ENCODE data around the gene PLCB4. TPM values are rescaled to one million over a fixed set of nuclear protein-coding genes. Genes with fewer than 3 reads are reported as not detected.

Gene PLCB4
- total and polyA plus RNA-seq, 2 donors = 4.8 to 7.6 TPM

DNA sequence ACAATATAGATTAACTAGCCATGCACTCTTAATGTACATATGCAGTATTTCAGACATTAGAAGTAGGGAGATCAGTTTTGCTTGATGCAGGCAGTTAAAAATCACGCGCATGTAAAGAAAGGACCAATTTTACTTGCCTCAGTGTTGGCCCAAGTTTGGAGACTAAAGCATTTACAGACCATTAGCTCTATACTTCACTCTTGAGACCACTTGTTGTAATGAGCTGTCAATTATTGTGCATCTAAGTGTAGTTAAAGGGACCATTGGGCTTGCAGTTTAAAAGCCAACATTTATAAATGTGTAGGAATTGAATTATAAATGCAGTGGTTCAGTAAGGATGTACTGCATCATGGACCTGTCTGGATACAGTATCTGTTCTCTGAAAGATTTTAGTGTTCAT lies 53.7 kb downstream of the PLCB4 start:
- Histone ChIP-seq H3K9me3 (ENCODE audit: control insufficient read depth in 2 of 2, insufficient read depth in 1 of 2, low read length in 1 of 2) (no peaks in the 10 kb centered on the region), H3K36me3 (ENCODE audit: control insufficient read depth in 2 of 2, insufficient read depth in 2 of 2, low read length in 1 of 2) (no peaks in the 10 kb centered on the region), H3K27me3 (ENCODE audit: control insufficient read depth in 2 of 2, insufficient read depth in 1 of 2, low read length in 1 of 2) (no peaks in the 10 kb centered on the region), H3K4me1 (ENCODE audit: control insufficient read depth in 2 of 2, insufficient read depth in 2 of 2, low read length in 2 of 2) (no peaks in the 10 kb centered on the region), H3K4me3 (ENCODE audit: low read length in 2 of 2) (no peak overlapping the region), H3K27ac (ENCODE audit: low read depth in 1 of 2, low read length in 1 of 2) (no peak overlapping the region)
- over 99% methylated on average over 2 of the region's 2 CpGs for WGBS
- DNase-seq (ENCODE audit: low read depth in 6 of 9, low spot score in 9 of 9) = no peak

DNA sequence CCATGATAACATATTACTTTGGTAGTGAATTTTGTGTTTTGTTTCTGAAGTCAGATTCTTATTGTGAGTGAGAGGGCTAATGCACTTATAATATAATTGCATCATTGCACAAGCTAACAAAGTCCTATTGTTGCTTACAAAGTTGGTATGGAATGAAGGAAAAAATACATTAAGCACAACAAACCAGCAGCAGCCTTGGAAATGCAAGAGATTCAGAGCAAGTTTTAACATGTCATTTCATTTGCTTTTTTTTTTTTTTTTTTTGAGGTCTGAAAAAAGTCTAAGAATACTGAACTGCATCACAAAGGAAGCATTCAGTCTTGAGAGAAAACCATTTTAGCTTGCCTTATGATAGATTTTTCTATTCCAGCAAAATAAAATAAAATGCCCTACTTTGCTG lies 57.6 kb downstream of the PLCB4 start:
- H3K36me3 ChIP-seq (ENCODE audit: control insufficient read depth in 2 of 2, insufficient read depth in 2 of 2, low read length in 1 of 2) = no peaks in the 10 kb centered on the region
- no peak overlapping the region for H3K27ac ChIP-seq (ENCODE audit: low read depth in 1 of 2, low read length in 1 of 2)
- H3K4me3 ChIP-seq (ENCODE audit: low read length in 2 of 2) = no peak overlapping the region
- H3K9me3 ChIP-seq (ENCODE audit: control insufficient read depth in 2 of 2, insufficient read depth in 1 of 2, low read length in 1 of 2) = no peaks in the 10 kb centered on the region
- DNase-seq (ENCODE audit: low read depth in 6 of 9, low spot score in 9 of 9) = no peak
- H3K27me3 ChIP-seq (ENCODE audit: control insufficient read depth in 2 of 2, insufficient read depth in 1 of 2, low read length in 1 of 2) = no peaks in the 10 kb centered on the region
- H3K4me1 ChIP-seq (ENCODE audit: control insufficient read depth in 2 of 2, insufficient read depth in 2 of 2, low read length in 2 of 2) = no peaks in the 10 kb centered on the region

DNA sequence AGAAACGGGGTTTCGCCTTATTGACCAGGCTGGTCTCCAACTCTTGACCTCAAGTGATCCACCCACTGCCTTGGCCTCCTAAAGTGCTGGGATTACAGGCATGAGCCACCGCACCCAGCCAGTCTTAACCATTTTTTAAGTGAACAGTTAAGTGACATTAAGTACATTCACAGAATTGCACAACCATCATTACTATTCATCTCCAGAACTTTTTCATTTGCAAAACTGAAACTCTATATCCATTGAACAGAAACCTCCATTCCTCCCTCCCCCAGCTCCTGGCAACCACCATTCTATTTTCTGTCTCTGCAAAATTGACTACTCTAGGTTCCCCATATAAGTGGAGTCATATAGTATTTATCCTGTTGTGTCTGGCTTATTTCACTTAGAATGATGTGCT lies 59.7 kb downstream of the PLCB4 start:
- no peak overlapping the region for H3K4me3 ChIP-seq (ENCODE audit: low read length in 2 of 2)
- 98% methylated on average over 3 of the region's 3 CpGs for WGBS
- no peaks in the 10 kb centered on the region for H3K27me3 ChIP-seq (ENCODE audit: control insufficient read depth in 2 of 2, insufficient read depth in 1 of 2, low read length in 1 of 2)
- H3K9me3 ChIP-seq (ENCODE audit: control insufficient read depth in 2 of 2, insufficient read depth in 1 of 2, low read length in 1 of 2) = peaks cover 0 to 3% of the 10 kb centered on the region in 2 donors
- DNase-seq (ENCODE audit: low read depth in 6 of 9, low spot score in 9 of 9) = no peak
- H3K4me1 ChIP-seq (ENCODE audit: control insufficient read depth in 2 of 2, insufficient read depth in 2 of 2, low read length in 2 of 2) = no peaks in the 10 kb centered on the region
- H3K27ac ChIP-seq (ENCODE audit: low read depth in 1 of 2, low read length in 1 of 2) = no peak overlapping the region
- H3K36me3 ChIP-seq (ENCODE audit: control insufficient read depth in 2 of 2, insufficient read depth in 2 of 2, low read length in 1 of 2) = no peaks in the 10 kb centered on the region

DNA sequence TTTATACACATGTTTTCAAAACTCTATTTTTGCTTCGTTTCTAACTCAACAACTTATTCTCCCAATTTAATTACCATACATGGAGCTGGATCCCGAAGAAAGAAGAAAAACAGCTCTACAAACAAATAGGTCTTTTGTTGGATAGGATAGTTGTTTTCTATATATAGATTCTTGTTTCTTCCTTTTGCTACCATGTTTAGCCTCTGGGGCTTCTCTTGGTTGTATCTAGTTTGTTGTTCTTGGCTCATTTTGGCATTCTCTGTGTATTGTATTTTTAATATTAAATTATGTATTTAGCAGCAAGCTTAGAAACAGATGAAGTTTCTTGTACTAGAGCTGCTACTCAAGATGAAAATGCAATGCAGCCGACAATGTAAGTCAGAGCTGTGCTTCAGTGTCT lies 60.9 kb downstream of the PLCB4 start:
- 94% methylated on average over 3 of the region's 3 CpGs for WGBS
- no peaks in the 10 kb centered on the region for H3K4me1 ChIP-seq (ENCODE audit: control insufficient read depth in 2 of 2, insufficient read depth in 2 of 2, low read length in 2 of 2)
- no peak overlapping the region for H3K4me3 ChIP-seq (ENCODE audit: low read length in 2 of 2)
- no peak overlapping the region for H3K27ac ChIP-seq (ENCODE audit: low read depth in 1 of 2, low read length in 1 of 2)
- peaks cover 0 to 3% of the 10 kb centered on the region in 2 donors for H3K9me3 ChIP-seq (ENCODE audit: control insufficient read depth in 2 of 2, insufficient read depth in 1 of 2, low read length in 1 of 2)
- H3K27me3 ChIP-seq (ENCODE audit: control insufficient read depth in 2 of 2, insufficient read depth in 1 of 2, low read length in 1 of 2) = no peaks in the 10 kb centered on the region
- no peaks in the 10 kb centered on the region for H3K36me3 ChIP-seq (ENCODE audit: control insufficient read depth in 2 of 2, insufficient read depth in 2 of 2, low read length in 1 of 2)
- no peak for DNase-seq (ENCODE audit: low read depth in 6 of 9, low spot score in 9 of 9)

DNA sequence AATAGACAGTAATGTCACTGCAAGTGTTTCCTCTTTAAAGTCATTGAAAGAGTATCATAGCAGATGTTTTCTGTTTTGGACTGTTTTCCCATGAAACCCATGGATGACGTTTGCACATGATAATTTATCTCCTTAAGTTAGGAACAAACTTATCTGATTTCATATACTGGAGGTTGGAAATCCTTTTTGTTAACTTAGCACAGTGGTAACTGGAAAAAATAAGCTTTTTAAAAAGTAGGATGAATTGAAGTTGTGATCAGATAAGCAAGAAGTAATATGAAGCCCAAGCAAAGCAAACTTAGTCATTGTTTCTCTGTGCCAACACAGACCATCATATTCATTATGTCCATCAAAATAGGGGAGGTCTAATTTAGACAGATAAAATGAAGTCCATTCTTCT lies 61.6 kb downstream of the PLCB4 start:
- Histone ChIP-seq H3K27ac (ENCODE audit: low read depth in 1 of 2, low read length in 1 of 2) (no peak overlapping the region), H3K9me3 (ENCODE audit: control insufficient read depth in 2 of 2, insufficient read depth in 1 of 2, low read length in 1 of 2) (peaks cover 0 to 3% of the 10 kb centered on the region in 2 donors)
- 38% methylated on average over 1 of the region's 1 CpG for WGBS

DNA sequence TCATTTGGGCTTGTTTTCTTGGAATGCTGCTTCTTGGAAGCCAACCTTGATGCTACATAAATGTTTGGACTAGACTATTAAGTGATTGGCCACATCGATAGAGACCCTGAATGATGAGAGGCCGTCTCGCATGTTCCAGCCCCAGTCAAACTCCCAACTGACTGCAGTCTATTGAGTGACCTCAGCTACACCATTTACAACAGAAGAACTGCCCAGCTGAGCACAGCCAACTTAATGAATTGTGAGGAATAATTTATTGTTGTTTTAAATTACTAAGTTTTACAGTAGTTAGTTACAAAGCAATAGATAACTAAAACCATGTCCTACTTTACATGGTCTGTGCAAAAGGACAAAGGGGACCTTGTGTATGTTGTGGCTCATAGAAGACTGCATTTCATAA lies 63.0 kb downstream of the PLCB4 start:
- Histone ChIP-seq H3K27me3 (ENCODE audit: control insufficient read depth in 2 of 2, insufficient read depth in 1 of 2, low read length in 1 of 2) (no peaks in the 10 kb centered on the region), H3K9me3 (ENCODE audit: control insufficient read depth in 2 of 2, insufficient read depth in 1 of 2, low read length in 1 of 2) (peaks cover 0 to 3% of the 10 kb centered on the region in 2 donors), H3K4me1 (ENCODE audit: control insufficient read depth in 2 of 2, insufficient read depth in 2 of 2, low read length in 2 of 2) (no peaks in the 10 kb centered on the region), H3K36me3 (ENCODE audit: control insufficient read depth in 2 of 2, insufficient read depth in 2 of 2, low read length in 1 of 2) (no peaks in the 10 kb centered on the region), H3K27ac (ENCODE audit: low read depth in 1 of 2, low read length in 1 of 2) (no peak overlapping the region), H3K4me3 (ENCODE audit: low read length in 2 of 2) (no peak overlapping the region)
- WGBS = 99% methylated on average over 3 of the region's 3 CpGs
- DNase-seq (ENCODE audit: low read depth in 6 of 9, low spot score in 9 of 9) = no peak

More for the DNA sequence above, 61.6 kb downstream of the PLCB4 start:
- Histone ChIP-seq H3K4me3 (ENCODE audit: low read length in 2 of 2) (no peak overlapping the region), H3K4me1 (ENCODE audit: control insufficient read depth in 2 of 2, insufficient read depth in 2 of 2, low read length in 2 of 2) (no peaks in the 10 kb centered on the region), H3K27me3 (ENCODE audit: control insufficient read depth in 2 of 2, insufficient read depth in 1 of 2, low read length in 1 of 2) (no peaks in the 10 kb centered on the region), H3K36me3 (ENCODE audit: control insufficient read depth in 2 of 2, insufficient read depth in 2 of 2, low read length in 1 of 2) (no peaks in the 10 kb centered on the region)
- no peak for DNase-seq (ENCODE audit: low read depth in 6 of 9, low spot score in 9 of 9)

DNA sequence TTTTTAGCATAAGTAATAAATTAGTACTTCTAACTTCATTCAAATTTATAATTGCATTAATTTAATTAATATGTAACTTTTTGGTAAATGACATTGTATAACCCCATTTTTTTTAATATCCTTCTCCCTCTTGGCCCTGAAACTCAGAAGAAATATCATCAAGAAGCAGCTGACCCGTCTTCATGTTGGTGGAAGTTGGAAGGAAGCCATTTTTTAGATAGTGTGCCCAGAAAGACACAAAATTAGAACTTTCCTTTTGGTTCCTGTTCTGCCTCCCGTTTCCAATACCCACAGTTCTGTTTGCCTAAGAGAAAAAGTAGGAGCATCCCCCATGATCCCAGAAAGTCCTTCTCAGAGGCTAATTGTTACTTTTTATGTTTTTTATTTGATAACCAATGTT lies 65.5 kb downstream of the PLCB4 start:
- DNase-seq (ENCODE audit: low read depth in 6 of 9, low spot score in 9 of 9) = no peak
- H3K9me3 ChIP-seq (ENCODE audit: control insufficient read depth in 2 of 2, insufficient read depth in 1 of 2, low read length in 1 of 2) = peaks cover 0 to 6% of the 10 kb centered on the region in 2 donors
- no peak overlapping the region for H3K4me3 ChIP-seq (ENCODE audit: low read length in 2 of 2)
- no peaks in the 10 kb centered on the region for H3K4me1 ChIP-seq (ENCODE audit: control insufficient read depth in 2 of 2, insufficient read depth in 2 of 2, low read length in 2 of 2)
- H3K27me3 ChIP-seq (ENCODE audit: control insufficient read depth in 2 of 2, insufficient read depth in 1 of 2, low read length in 1 of 2) = no peaks in the 10 kb centered on the region
- no peaks in the 10 kb centered on the region for H3K36me3 ChIP-seq (ENCODE audit: control insufficient read depth in 2 of 2, insufficient read depth in 2 of 2, low read length in 1 of 2)
- WGBS = 90% methylated on average over 2 of the region's 2 CpGs
- H3K27ac ChIP-seq (ENCODE audit: low read depth in 1 of 2, low read length in 1 of 2) = no peak overlapping the region

DNA sequence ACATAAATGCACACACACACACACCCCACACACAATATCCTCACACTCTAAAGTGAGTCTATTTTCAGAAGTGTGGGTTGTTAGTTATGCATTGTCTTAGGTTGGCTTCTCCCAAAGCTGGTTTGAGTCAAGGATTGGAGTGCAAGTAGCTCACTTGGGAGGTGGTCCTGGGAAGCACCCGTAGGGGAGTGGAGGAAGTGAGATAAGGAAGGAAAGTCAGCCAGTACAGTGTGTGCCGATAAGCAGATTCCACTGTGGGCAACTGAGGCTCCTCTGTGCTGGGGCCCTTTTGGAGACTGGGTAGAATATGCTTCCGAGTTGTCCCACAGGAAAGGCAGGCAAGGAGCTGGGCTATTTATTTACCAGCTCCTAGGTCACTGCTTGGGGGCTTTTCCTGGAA lies 67.2 kb downstream of the PLCB4 start:
- Histone ChIP-seq H3K9me3 (ENCODE audit: control insufficient read depth in 2 of 2, insufficient read depth in 1 of 2, low read length in 1 of 2) (peaks cover 0 to 6% of the 10 kb centered on the region in 2 donors), H3K27ac (ENCODE audit: low read depth in 1 of 2, low read length in 1 of 2) (no peak overlapping the region), H3K4me3 (ENCODE audit: low read length in 2 of 2) (no peak overlapping the region), H3K27me3 (ENCODE audit: control insufficient read depth in 2 of 2, insufficient read depth in 1 of 2, low read length in 1 of 2) (no peaks in the 10 kb centered on the region), H3K4me1 (ENCODE audit: control insufficient read depth in 2 of 2, insufficient read depth in 2 of 2, low read length in 2 of 2) (no peaks in the 10 kb centered on the region), H3K36me3 (ENCODE audit: control insufficient read depth in 2 of 2, insufficient read depth in 2 of 2, low read length in 1 of 2) (no peaks in the 10 kb centered on the region)
- 53% methylated on average over 3 of the region's 3 CpGs for WGBS
- no peak for DNase-seq (ENCODE audit: low read depth in 6 of 9, low spot score in 9 of 9)

DNA sequence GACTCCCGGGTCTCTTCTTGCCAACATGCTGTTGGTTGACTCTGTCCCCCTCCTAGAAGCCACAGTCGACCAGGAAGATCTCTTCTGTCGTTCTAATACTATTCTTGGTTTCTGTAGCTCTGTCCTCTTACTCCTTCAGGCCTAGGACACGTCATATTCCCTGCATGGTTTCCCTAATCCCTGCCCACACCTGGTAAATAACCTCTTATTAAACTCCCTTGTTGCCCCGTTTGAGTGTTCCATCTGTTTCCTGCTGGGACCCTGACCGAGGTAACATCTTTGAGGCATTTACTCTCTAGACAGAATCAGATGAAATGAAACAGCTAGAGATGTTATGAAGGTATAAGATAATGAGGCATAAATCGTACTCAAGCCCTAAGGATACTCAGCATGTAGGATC lies 68.1 kb downstream of the PLCB4 start:
- peaks cover 0 to 2% of the 10 kb centered on the region in 2 donors for H3K9me3 ChIP-seq (ENCODE audit: control insufficient read depth in 2 of 2, insufficient read depth in 1 of 2, low read length in 1 of 2)

More for the DNA sequence above, 68.1 kb downstream of the PLCB4 start:
- DNase-seq (ENCODE audit: low read depth in 6 of 9, low spot score in 9 of 9) = no peak
- no peaks in the 10 kb centered on the region for H3K27me3 ChIP-seq (ENCODE audit: control insufficient read depth in 2 of 2, insufficient read depth in 1 of 2, low read length in 1 of 2)
- 49% methylated on average over 7 of the region's 7 CpGs for WGBS
- no peaks in the 10 kb centered on the region for H3K36me3 ChIP-seq (ENCODE audit: control insufficient read depth in 2 of 2, insufficient read depth in 2 of 2, low read length in 1 of 2)
- H3K4me1 ChIP-seq (ENCODE audit: control insufficient read depth in 2 of 2, insufficient read depth in 2 of 2, low read length in 2 of 2) = no peaks in the 10 kb centered on the region
- no peak overlapping the region for H3K27ac ChIP-seq (ENCODE audit: low read depth in 1 of 2, low read length in 1 of 2)
- H3K4me3 ChIP-seq (ENCODE audit: low read length in 2 of 2) = no peak overlapping the region
